GM18502 (cell line): Measurements from ENCODE around the gene HSPA1A.
"Not testable (repeated sequence)": the region's sequence is repeated elsewhere in the genome, so short reads cannot be mapped to it uniquely, and the experiment has no call there.

Source experiments
- ATAC-seq: cut with Tn5 transposase; IDR thresholded peaks from one replicate; pipeline ENCODE4 v1.9.1; 2021; ENCODE audit warnings: mild to moderate bottlenecking; ENCODE audit not compliant: unreplicated experiment, poor library complexity

Gene HSPA1A

GRCh38 chr6:31831350-31832215 lies 16.2 kb downstream of the HSPA1A start:
- ATAC-seq, result no peak

- peak; percentile 41 for ATAC-seq
Observed at GRCh38 chr6:31834367-31835250, 19.3 kb downstream of the HSPA1A start.

GRCh38 chr6:31836047-31836473 lies 20.7 kb downstream of the HSPA1A start:
- ATAC-seq, result no peak

GRCh38 chr6:31836474-31837368 lies 21.4 kb downstream of the HSPA1A start:
- ATAC-seq, result no peak

- no peak for ATAC-seq
Observed at GRCh38 chr6:31837369-31838113, 22.2 kb downstream of the HSPA1A start.

GRCh38 chr6:31838114-31838553 lies 22.8 kb downstream of the HSPA1A start:
- ATAC-seq, result not testable (repeated sequence)

GRCh38 chr6:31838968-31839367 lies 23.6 kb downstream of the HSPA1A start:
- no peak for ATAC-seq

GRCh38 chr6:31839779-31840126 lies 24.4 kb downstream of the HSPA1A start:
- not testable (repeated sequence) for ATAC-seq

GRCh38 chr6:31842053-31842452 lies 26.7 kb downstream of the HSPA1A start:
- ATAC-seq, result no peak

GRCh38 chr6:31844507-31844906 lies 29.2 kb downstream of the HSPA1A start:
- ATAC-seq, result no peak

- ATAC-seq, result no peak
Observed at GRCh38 chr6:31847276-31847978, 32.1 kb downstream of the HSPA1A start.

GRCh38 chr6:31850765-31851484 lies 35.6 kb downstream of the HSPA1A start:
- no peak for ATAC-seq

GRCh38 chr6:31851485-31851832 lies 36.1 kb downstream of the HSPA1A start:
- ATAC-seq, result no peak

GRCh38 chr6:31851980-31852718 lies 36.8 kb downstream of the HSPA1A start:
- ATAC-seq, result not testable (repeated sequence)

GRCh38 chr6:31857774-31858173 lies 42.4 kb downstream of the HSPA1A start:
- ATAC-seq, result not testable (repeated sequence)

- ATAC-seq, result no peak
Observed at GRCh38 chr6:31858707-31859106, 43.4 kb downstream of the HSPA1A start.

GRCh38 chr6:31859923-31860322 lies 44.6 kb downstream of the HSPA1A start:
- ATAC-seq, result no peak

GRCh38 chr6:31860349-31860748 lies 45.0 kb downstream of the HSPA1A start:
- no peak for ATAC-seq
